ENCODE results near the gene CRIP2. TPM values are rescaled to one million over a fixed set of nuclear protein-coding genes. Genes with fewer than 3 reads are reported as not detected.

CRIP2 gene
- total and polyA plus RNA-seq, 2 donors (not counting 3 experiments of a cell fraction or from before 2014, with no cell fraction given), result 322 to 954 TPM

DNA sequence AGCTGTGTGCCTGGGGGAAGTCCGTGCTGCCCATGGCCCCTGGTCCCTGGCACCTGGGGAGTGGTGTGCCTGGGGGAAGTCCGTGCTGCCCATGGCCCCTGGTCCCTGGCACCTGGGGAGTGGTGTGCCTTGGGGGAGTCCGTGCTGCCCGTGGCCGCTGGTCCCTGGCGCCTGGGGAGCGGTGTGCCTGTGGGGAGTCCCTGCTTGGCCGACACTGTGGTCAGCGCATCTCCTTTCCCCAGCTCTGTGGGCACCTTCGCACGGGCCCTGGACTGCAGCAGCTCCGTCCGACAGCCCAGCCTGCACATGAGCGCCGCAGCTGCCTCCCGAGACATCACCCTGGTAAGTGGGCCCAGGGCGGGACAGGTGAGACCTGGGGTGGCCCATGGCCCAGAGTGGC lies 14.5 kb upstream of the CRIP2 start:
- H3K36me3 ChIP-seq (ENCODE audit: control insufficient read depth in 2 of 2, extremely low read depth in 1 of 2, insufficient read depth in 2 of 2, low read length in 2 of 2), result peaks cover 7 to 63% of the 10 kb centered on the region in 2 experiments
- dilution Hi-C loops (cut with MboI; ENCODE audit: extremely low pct_ligation_motif_present, low sequenced_read_pairs), result no loop called here

More for the DNA sequence above, 14.5 kb upstream of the CRIP2 start:
- FAIRE-seq (no peak), DNase-seq (ENCODE audit: low read depth, low spot score) (no peak)
- Histone ChIP-seq H3K4me2 (ENCODE audit: insufficient read depth, low read length) (no peak overlapping the region), H3K9me1 (replicated peaks; ENCODE audit: control insufficient read depth, extremely low read depth, insufficient read depth, low read length) (no peaks in the 10 kb centered on the region), H3K27ac (ENCODE audit: insufficient read depth, low read depth, low read length) (no peak overlapping the region), H3K79me2 (ENCODE audit: control insufficient read depth, insufficient read depth, low read length) (no peaks in the 10 kb centered on the region), H3K27me3 (ENCODE audit: control insufficient read depth in 2 of 2, insufficient read depth in 2 of 2, low read length in 2 of 2) (no peaks in the 10 kb centered on the region), H4K20me1 (replicated peaks; ENCODE audit: control insufficient read depth, extremely low read depth, insufficient read depth, low read length) (no peaks in the 10 kb centered on the region), H3K9ac (replicated peaks; ENCODE audit: extremely low read depth, insufficient read depth, low read length) (no peak overlapping the region), H2AFZ (ENCODE audit: low read depth, low read length) (no peak overlapping the region), H3K9me3 (replicated peaks; ENCODE audit: control insufficient read depth, insufficient read depth, low read length) (no peaks in the 10 kb centered on the region), H3K4me3 (replicated peaks in 1 of 3; ENCODE audit: insufficient read depth in 1 of 3, low read depth in 1 of 3, low read length in 3 of 3) (no peak overlapping the region), H3K4me1 (ENCODE audit: control insufficient read depth, extremely low read depth, insufficient read depth, low read length) (no peaks in the 10 kb centered on the region)
- TF ChIP-seq POLR2A (IDR thresholded peaks at IDR 0.05; ENCODE audit: low read depth, low read length) (no peak), FOS (IDR thresholded peaks at IDR 0.05; ENCODE audit: borderline replicate concordance, insufficient read depth, low read length) (no peak), GATA2 (IDR thresholded peaks at IDR 0.05; ENCODE audit: insufficient read depth, insufficient read length, low read depth, low read length) (no peak), EZH2 (IDR thresholded peaks at IDR 0.05; ENCODE audit: borderline replicate concordance, low read depth, low read length, severe bottlenecking) (no peak), MYC (IDR thresholded peaks at IDR 0.05; ENCODE audit: low read depth, low read length) (no peak), POLR2AphosphoS5 (IDR thresholded peaks at IDR 0.05; ENCODE audit: insufficient read depth, low read depth, low read length) (no peak), JUN (IDR thresholded peaks at IDR 0.05; ENCODE audit: borderline replicate concordance, insufficient read depth, insufficient read length, low read depth) (no peak)
- TF ChIP-seq, protein P1, sequence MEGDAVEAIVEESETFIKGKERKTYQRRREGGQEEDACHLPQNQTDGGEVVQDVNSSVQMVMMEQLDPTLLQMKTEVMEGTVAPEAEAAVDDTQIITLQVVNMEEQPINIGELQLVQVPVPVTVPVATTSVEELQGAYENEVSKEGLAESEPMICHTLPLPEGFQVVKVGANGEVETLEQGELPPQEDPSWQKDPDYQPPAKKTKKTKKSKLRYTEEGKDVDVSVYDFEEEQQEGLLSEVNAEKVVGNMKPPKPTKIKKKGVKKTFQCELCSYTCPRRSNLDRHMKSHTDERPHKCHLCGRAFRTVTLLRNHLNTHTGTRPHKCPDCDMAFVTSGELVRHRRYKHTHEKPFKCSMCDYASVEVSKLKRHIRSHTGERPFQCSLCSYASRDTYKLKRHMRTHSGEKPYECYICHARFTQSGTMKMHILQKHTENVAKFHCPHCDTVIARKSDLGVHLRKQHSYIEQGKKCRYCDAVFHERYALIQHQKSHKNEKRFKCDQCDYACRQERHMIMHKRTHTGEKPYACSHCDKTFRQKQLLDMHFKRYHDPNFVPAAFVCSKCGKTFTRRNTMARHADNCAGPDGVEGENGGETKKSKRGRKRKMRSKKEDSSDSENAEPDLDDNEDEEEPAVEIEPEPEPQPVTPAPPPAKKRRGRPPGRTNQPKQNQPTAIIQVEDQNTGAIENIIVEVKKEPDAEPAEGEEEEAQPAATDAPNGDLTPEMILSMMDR (IDR thresholded peaks at IDR 0.05; ENCODE audit: extremely low read depth in 1 of 2, insufficient read depth in 1 of 2, low read depth in 1 of 2, low read length in 2 of 2), result no peak
- TF ChIP-seq, protein P2, sequence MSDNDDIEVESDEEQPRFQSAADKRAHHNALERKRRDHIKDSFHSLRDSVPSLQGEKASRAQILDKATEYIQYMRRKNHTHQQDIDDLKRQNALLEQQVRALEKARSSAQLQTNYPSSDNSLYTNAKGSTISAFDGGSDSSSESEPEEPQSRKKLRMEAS (IDR thresholded peaks at IDR 0.05; ENCODE audit: insufficient read depth, insufficient read length), result no peak
- no TSS peak for BruUV-seq (replicated peaks)
- POLR2A ChIA-PET, result no interaction called here
- CTCF ChIA-PET, result no interaction called here
- intact Hi-C loops (cut with micrococcal nuclease), result no loop called here

All from endothelial cell of umbilical vein (primary cell).